HFFc6 (cell line): Measurements from ENCODE around the gene ZIC2. TPM values are rescaled to one million over a fixed set of nuclear protein-coding genes. Genes with fewer than 3 reads are reported as not detected.

ENCODE experiments used
- DNase-seq: peaks from one replicate; pipeline ENCODE4 v3.0.0-alpha.2; 2018
- H3K27ac Mint-ChIP-seq: 2 replicates; pipeline ENCODE4 v1.8.0; 2020; ENCODE audit warnings: mild to moderate bottlenecking, mixed read lengths
- H3K27me3 Mint-ChIP-seq: 2 replicates; pipeline ENCODE4 v1.8.0; 2021; ENCODE audit warnings: mild to moderate bottlenecking, moderate library complexity, mixed read lengths; ENCODE audit not compliant: insufficient read depth
- H3K36me3 Mint-ChIP-seq: 2 replicates; pipeline ENCODE4 v1.8.0; 2021; ENCODE audit warnings: low read depth, mixed read lengths
- H3K4me1 Mint-ChIP-seq: 2 replicates; pipeline ENCODE4 v1.8.0; 2020; ENCODE audit warnings: low read depth, mixed read lengths
- H3K4me3 Mint-ChIP-seq: 2 replicates; pipeline ENCODE4 v1.8.0; 2020; ENCODE audit warnings: mild to moderate bottlenecking, moderate library complexity, mixed read lengths
- H3K9me3 Mint-ChIP-seq: 2 replicates; pipeline ENCODE4 v1.8.0; 2020; ENCODE audit warnings: mild to moderate bottlenecking, mixed read lengths
- long read RNA-seq: library from polyadenylated mRNA; unstranded; transcript quantifications from one replicate; pipeline ENCODE4 v2.0.0, GENCODE V29; 2019
- total RNA-seq, 6 experiments: library from RNA; stranded (reverse); fragmentation: NEBNext Ultra II Directional; extraction: Animal tissue kit (Norgen Biotek cat#: 25700); gene quantifications; 2 replicates in 1 of 6; 3 replicates in 5 of 6; pipeline ENCODE4 v1.2.3, GENCODE V29; 2021
- TF ChIP-seq, protein P1 (sequence below): fragments of 200-600 bp; sonication (generic); IDR thresholded peaks from 2 replicates; pipeline ENCODE4 v1.5.0; 2021; ENCODE audit warnings: antibody characterized with exemption, mild to moderate bottlenecking

The ZIC2 gene
- total RNA-seq = 1 to 10 TPM in 3 of 6 experiments, under 1 TPM in 2, not detected in 1; 0.07 to 1.9 (median 1.2) TPM
- long read RNA-seq = 0 reads

DNA sequence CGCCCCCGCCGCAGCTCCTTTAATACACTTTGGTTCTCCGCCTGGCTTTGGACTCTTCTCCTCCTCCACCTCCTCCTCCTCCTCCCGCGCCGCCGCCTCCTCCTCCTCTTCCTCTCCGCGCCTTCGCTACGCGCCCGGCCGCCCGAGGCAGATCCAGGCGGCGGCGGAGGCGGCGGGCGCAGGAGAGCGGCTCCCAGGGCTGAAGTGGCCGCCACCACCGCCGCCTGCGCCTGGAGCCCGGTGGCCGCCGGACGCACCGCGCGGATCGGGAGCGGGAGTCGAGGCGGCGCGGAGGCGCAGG lies at the start of gene ZIC2:
Gene ZIC2 (plus strand): TSS at position 50 of the 301 bp plus-strand sequence. CDS start 281 bp downstream, outside the sequence.
- Mint-ChIP-seq H3K27me3 (peaks cover 62% of the 10 kb centered on the region), H3K4me3 (peak within 1 kb of the TSS; percentile 79), H3K9me3 (no peaks in the 10 kb centered on the region), H3K4me1 (peaks cover 26% of the 10 kb centered on the region), H3K36me3 (peaks cover 5% of the 10 kb centered on the region; the same call in 1 of the 2 replicates), H3K27ac (no peak within 1 kb of the TSS)
- TF ChIP-seq, protein P1, sequence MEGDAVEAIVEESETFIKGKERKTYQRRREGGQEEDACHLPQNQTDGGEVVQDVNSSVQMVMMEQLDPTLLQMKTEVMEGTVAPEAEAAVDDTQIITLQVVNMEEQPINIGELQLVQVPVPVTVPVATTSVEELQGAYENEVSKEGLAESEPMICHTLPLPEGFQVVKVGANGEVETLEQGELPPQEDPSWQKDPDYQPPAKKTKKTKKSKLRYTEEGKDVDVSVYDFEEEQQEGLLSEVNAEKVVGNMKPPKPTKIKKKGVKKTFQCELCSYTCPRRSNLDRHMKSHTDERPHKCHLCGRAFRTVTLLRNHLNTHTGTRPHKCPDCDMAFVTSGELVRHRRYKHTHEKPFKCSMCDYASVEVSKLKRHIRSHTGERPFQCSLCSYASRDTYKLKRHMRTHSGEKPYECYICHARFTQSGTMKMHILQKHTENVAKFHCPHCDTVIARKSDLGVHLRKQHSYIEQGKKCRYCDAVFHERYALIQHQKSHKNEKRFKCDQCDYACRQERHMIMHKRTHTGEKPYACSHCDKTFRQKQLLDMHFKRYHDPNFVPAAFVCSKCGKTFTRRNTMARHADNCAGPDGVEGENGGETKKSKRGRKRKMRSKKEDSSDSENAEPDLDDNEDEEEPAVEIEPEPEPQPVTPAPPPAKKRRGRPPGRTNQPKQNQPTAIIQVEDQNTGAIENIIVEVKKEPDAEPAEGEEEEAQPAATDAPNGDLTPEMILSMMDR = no peak
- no peak for DNase-seq

DNA sequence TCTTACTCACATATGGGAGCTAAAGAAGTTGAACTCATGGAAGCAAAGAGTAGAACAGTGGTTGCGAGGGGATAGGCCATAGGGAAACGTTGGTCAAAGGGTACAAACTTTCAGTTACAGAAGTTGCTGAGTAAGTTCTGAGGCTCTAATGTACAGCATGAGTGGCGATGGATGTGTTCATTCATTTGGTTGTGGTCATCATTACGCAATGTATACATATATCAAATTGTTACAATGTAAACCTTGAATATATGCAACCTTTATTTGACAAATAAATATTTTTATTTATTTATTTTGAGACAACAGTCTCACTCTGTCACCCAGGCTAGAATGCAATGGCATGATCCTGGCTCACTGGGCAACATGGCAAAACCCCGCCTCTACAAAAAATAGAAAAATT lies 48.7 kb upstream of the ZIC2 start:
- no peak for DNase-seq
- TF ChIP-seq, protein P1 = no peak
- Mint-ChIP-seq H3K27ac (no peak overlapping the region), H3K36me3 (no peaks in the 10 kb centered on the region), H3K4me3 (no peak overlapping the region), H3K27me3 (peaks cover 27% of the 10 kb centered on the region), H3K4me1 (no peaks in the 10 kb centered on the region), H3K9me3 (no peaks in the 10 kb centered on the region)

DNA sequence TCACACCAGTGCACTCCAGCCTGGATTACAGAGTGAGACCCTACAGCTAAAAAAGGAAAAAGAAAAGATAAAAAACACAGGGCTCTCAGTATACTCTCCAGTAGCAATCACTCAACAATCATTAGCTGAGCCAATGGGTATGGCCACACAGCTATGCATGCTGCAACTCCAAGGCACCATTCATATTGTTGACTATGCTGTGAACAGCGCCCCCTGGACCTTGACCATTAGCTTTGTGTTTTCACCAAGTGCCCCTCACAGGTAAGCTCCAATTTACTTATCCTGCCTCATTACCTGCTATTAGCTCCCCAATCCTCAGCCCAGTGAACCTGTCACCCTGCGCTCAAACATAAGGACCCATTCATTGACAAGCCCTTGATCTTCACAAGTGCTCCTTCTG lies 45.8 kb upstream of the ZIC2 start:
- H3K27me3 Mint-ChIP-seq = peaks cover 33% of the 10 kb centered on the region
- H3K4me3 Mint-ChIP-seq = no peak overlapping the region
- H3K27ac Mint-ChIP-seq = no peak overlapping the region
- H3K9me3 Mint-ChIP-seq = no peaks in the 10 kb centered on the region
- DNase-seq = no peak
- no peaks in the 10 kb centered on the region for H3K36me3 Mint-ChIP-seq
- H3K4me1 Mint-ChIP-seq = no peaks in the 10 kb centered on the region
- TF ChIP-seq, protein P1 = peak; percentile 46; the same call in 1 of the 2 replicates

DNA sequence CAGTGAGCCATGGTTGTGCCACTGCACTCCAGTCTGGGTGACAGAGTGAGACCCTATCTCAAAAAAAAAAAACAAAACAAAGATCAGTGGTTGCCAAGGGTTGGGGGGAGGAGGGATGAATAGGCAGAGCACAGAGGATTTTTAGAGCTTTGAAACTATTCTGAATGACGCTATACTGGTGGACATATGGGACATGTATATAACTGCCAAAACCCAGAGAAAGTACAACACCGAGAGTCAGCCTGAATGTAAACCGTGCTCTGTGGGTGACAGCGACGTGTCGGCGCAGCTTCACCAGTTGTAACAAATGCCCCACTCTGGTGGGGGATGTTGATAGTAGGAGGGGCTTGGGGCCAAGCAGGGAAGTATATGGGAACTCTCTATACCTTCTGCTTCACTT lies 42.9 kb upstream of the ZIC2 start:
- Mint-ChIP-seq H3K36me3 (no peaks in the 10 kb centered on the region), H3K9me3 (no peaks in the 10 kb centered on the region), H3K4me3 (no peak overlapping the region), H3K27ac (no peak overlapping the region), H3K27me3 (peaks cover 26% of the 10 kb centered on the region), H3K4me1 (no peaks in the 10 kb centered on the region)
- DNase-seq = no peak
- TF ChIP-seq, protein P1 = no peak

DNA sequence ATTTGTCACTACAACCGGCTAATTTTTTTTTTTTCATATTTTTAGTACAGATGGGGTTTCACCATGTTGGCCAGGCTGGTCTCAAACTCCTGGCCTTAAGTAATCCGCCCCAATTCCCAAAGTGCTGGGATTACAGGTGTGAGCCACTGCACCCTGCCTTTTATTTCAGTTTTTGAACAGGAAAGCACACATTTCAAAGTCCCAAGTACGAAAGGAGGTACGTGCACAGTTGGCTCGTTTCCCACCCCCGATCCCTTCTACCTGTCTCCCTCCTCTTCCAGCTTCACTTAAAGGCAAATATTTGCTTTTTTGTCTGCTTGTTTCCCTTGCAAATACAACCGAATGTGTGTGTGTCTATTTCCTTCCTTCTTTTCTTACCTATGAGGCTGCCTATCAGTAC lies 40.5 kb upstream of the ZIC2 start:
- no peaks in the 10 kb centered on the region for H3K9me3 Mint-ChIP-seq
- no peak overlapping the region for H3K4me3 Mint-ChIP-seq
- no peaks in the 10 kb centered on the region for H3K4me1 Mint-ChIP-seq
- no peaks in the 10 kb centered on the region for H3K36me3 Mint-ChIP-seq
- peaks cover 31% of the 10 kb centered on the region for H3K27me3 Mint-ChIP-seq
- no peak for DNase-seq
- H3K27ac Mint-ChIP-seq = no peak overlapping the region
- TF ChIP-seq, protein P1 = no peak

DNA sequence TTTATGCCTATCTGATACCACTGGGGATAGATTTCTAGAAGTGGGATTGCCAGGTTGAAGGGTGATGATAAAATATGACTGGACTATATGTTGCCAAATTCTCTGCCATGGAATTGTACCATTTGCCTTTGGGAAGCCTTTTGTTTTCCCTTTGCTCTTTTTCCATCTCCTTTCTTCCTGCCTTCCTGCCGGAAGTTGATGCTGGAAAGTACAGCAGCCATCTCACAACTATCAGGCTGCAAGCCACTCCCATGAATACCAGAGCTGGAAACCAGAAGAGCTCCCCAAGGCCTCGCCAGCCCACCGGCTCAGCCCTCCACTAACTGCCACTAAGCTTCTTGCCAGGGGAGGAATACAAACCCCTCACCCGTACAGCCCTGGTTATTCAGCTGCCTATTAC lies 39.7 kb upstream of the ZIC2 start:
- no peak overlapping the region for H3K27ac Mint-ChIP-seq
- TF ChIP-seq, protein P1 = no peak
- peaks cover 31% of the 10 kb centered on the region for H3K27me3 Mint-ChIP-seq

More for the DNA sequence above, 39.7 kb upstream of the ZIC2 start:
- DNase-seq = no peak
- Mint-ChIP-seq H3K9me3 (no peaks in the 10 kb centered on the region), H3K4me3 (no peak overlapping the region), H3K4me1 (no peaks in the 10 kb centered on the region), H3K36me3 (no peaks in the 10 kb centered on the region)
